Transverse colon (tissue), 4 donors: ENCODE data around the gene MED27.

ENCODE experiments used
- CTCF ChIP-seq, 5 experiments: fragments of 200-600 bp in 3 of 5; fragments of 450-650 bp in 2 of 5; sonication (generic) in 3 of 5; IDR thresholded peaks; 1 replicate in 2 of 5; 2 replicates in 3 of 5; pipeline ENCODE4 v1.5.1; 2016 to 2017; ENCODE audit warnings: antibody characterized with exemption in 5 of 5, inconsistent platforms in 3 of 5, mild to moderate bottlenecking in 2 of 5, moderate library complexity in 1 of 5
- POLR2AphosphoS5 ChIP-seq, 3 donors: sonication (generic); formaldehyde crosslinking; IDR thresholded peaks; one replicate each; pipeline ENCODE4 v1.6.1; 2016; ENCODE audit warnings: antibody characterized with exemption in 3 of 3

GRCh38 chr9:131837316-131837715 lies 242.4 kb downstream of the MED27 start:
- TF ChIP-seq CTCF (IDR thresholded peaks at IDR 0.05), result no peak
- TF ChIP-seq POLR2AphosphoS5 (IDR thresholded peaks at IDR 0.05), result no peak
